DOHH2 (cell line): ENCODE measurements around the gene SV2C.
"Not testable (repeated sequence)": the region's sequence is repeated elsewhere in the genome, so short reads cannot be mapped to it uniquely, and the experiment has no call there.

Source experiments
- H3F3A ChIP-seq: fragments of 200-600 bp; sonication (generic), shearing (Covaris generic); 2 replicates; pipeline ENCODE4 v1.6.0; 2016; ENCODE audit warnings: antibody characterized with exemption, mild to moderate bottlenecking; ENCODE audit not compliant: control insufficient read depth, insufficient read depth
- H3K27ac ChIP-seq: fragments of 200-600 bp; sonication (generic); 2 replicates; pipeline ENCODE4 v1.5.1; 2014; ENCODE audit warnings: low read depth, mild to moderate bottlenecking, low read length, moderate library complexity
- H3K27me3 ChIP-seq: fragments of 200-600 bp; sonication (generic); 2 replicates; pipeline ENCODE4 v1.6.1; 2014; ENCODE audit warnings: mild to moderate bottlenecking, low read length, mixed read lengths; ENCODE audit not compliant: control insufficient read depth
- H3K36me3 ChIP-seq: fragments of 200-600 bp; sonication (generic); 2 replicates; pipeline ENCODE4 v1.6.1; 2014; ENCODE audit warnings: mild to moderate bottlenecking, low read length, moderate library complexity, mixed read lengths; ENCODE audit not compliant: control insufficient read depth
- H3K4me1 ChIP-seq: fragments of 200-600 bp; sonication (generic); 2 replicates; pipeline ENCODE4 v1.6.1; 2014; ENCODE audit warnings: mild to moderate bottlenecking, low read length, mixed read lengths; ENCODE audit not compliant: control insufficient read depth
- H3K4me2 ChIP-seq: fragments of 200-600 bp; sonication (generic); 2 replicates; pipeline ENCODE4 v1.6.0; 2014; ENCODE audit warnings: mild to moderate bottlenecking, low read length, moderate library complexity
- H3K4me3 ChIP-seq: fragments of 200-600 bp; sonication (generic); 2 replicates; pipeline ENCODE4 v1.5.1; 2014; ENCODE audit warnings: mild to moderate bottlenecking, low read length, mixed read lengths
- H3K79me2 ChIP-seq: fragments of 200-600 bp; sonication (generic); 2 replicates; pipeline ENCODE4 v1.6.1; 2014; ENCODE audit warnings: mild to moderate bottlenecking, low read length, mixed read lengths; ENCODE audit not compliant: control insufficient read depth
- H3K9me2 ChIP-seq: fragments of 200-600 bp; sonication (generic); replicated peaks from 2 replicates; pipeline ENCODE4 v1.6.1; 2014; ENCODE audit warnings: mild to moderate bottlenecking, low read length, mixed read lengths; ENCODE audit not compliant: control insufficient read depth
- H3K9me3 ChIP-seq: fragments of 200-600 bp; sonication (generic); 2 replicates; pipeline ENCODE4 v1.6.1; 2014; ENCODE audit warnings: antibody characterized with exemption, low read length, mixed read lengths; ENCODE audit not compliant: control insufficient read depth, insufficient read depth
- H4K20me1 ChIP-seq: fragments of 200-600 bp; sonication (generic); 2 replicates; pipeline ENCODE4 v1.6.0; 2014; ENCODE audit warnings: low read depth, mild to moderate bottlenecking, antibody characterized with exemption, low read length, moderate library complexity; ENCODE audit not compliant: control insufficient read depth, insufficient read depth
- EZH2phosphoT487 ChIP-seq: fragments of 200-600 bp; sonication (generic); IDR thresholded peaks from 2 replicates; pipeline ENCODE4 v1.6.1; 2017; ENCODE audit warnings: borderline replicate concordance, mild to moderate bottlenecking, antibody characterized with exemption, low read length, moderate library complexity, mixed read lengths
- TF ChIP-seq, protein P1 (sequence below): fragments of 200-600 bp; sonication (generic); IDR thresholded peaks from one replicate; pipeline ENCODE4 v1.5.1; 2014; ENCODE audit warnings: antibody characterized with exemption, mild to moderate bottlenecking, low read depth, low read length; ENCODE audit not compliant: poor library complexity, severe bottlenecking

Gene SV2C

GRCh38 chr5:76332611-76333205 lies 249.5 kb downstream of the SV2C start:
- no peaks in the 10 kb centered on the region for H3K27me3 ChIP-seq
- H3F3A ChIP-seq = no peaks in the 10 kb centered on the region
- no peaks in the 10 kb centered on the region for H3K79me2 ChIP-seq
- H3K4me1 ChIP-seq = peaks cover 16% of the 10 kb centered on the region
- TF ChIP-seq, protein P1, sequence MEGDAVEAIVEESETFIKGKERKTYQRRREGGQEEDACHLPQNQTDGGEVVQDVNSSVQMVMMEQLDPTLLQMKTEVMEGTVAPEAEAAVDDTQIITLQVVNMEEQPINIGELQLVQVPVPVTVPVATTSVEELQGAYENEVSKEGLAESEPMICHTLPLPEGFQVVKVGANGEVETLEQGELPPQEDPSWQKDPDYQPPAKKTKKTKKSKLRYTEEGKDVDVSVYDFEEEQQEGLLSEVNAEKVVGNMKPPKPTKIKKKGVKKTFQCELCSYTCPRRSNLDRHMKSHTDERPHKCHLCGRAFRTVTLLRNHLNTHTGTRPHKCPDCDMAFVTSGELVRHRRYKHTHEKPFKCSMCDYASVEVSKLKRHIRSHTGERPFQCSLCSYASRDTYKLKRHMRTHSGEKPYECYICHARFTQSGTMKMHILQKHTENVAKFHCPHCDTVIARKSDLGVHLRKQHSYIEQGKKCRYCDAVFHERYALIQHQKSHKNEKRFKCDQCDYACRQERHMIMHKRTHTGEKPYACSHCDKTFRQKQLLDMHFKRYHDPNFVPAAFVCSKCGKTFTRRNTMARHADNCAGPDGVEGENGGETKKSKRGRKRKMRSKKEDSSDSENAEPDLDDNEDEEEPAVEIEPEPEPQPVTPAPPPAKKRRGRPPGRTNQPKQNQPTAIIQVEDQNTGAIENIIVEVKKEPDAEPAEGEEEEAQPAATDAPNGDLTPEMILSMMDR = no peak
- no peak for TF ChIP-seq EZH2phosphoT487
- H4K20me1 ChIP-seq = no peaks in the 10 kb centered on the region
- H3K4me3 ChIP-seq = no peak overlapping the region
- no peak overlapping the region for H3K4me2 ChIP-seq
- no peaks in the 10 kb centered on the region; the same call in 1 of the 2 replicates for H3K9me3 ChIP-seq
- no peaks in the 10 kb centered on the region for H3K9me2 ChIP-seq
- H3K36me3 ChIP-seq = no peaks in the 10 kb centered on the region
- H3K27ac ChIP-seq = no peak overlapping the region

DNA sequence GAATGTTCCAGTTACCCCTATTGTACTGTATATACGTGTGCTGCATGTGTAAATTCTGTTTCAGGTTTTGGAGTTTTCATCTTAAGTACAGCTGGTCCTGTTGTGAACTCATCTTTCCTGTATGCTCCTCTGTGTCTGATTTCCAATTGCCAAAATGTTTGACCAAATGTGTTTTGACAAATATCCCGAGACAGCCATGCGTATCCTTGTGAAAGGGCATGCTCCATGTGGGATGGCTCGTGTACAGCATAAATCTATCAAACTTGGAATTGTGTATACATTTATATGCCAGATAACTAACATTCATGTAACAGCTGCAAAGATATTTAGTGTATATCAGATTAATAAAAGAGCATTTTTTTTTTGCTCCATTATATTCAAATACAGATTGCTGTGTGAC lies 250.4 kb downstream of the SV2C start:
- Histone ChIP-seq H3F3A (no peaks in the 10 kb centered on the region), H3K36me3 (no peaks in the 10 kb centered on the region), H4K20me1 (no peaks in the 10 kb centered on the region), H3K79me2 (no peaks in the 10 kb centered on the region), H3K9me2 (no peaks in the 10 kb centered on the region), H3K27me3 (no peaks in the 10 kb centered on the region), H3K4me3 (no peak overlapping the region), H3K4me2 (no peak overlapping the region), H3K9me3 (no peaks in the 10 kb centered on the region; the same call in 1 of the 2 replicates), H3K27ac (no peak overlapping the region), H3K4me1 (peaks cover 23% of the 10 kb centered on the region)
- no peak for TF ChIP-seq EZH2phosphoT487
- TF ChIP-seq, protein P1 = no peak

GRCh38 chr5:76334574-76334973 lies 251.4 kb downstream of the SV2C start:
- no peaks in the 10 kb centered on the region for H4K20me1 ChIP-seq
- no peaks in the 10 kb centered on the region; the same call in 1 of the 2 replicates for H3K9me3 ChIP-seq
- no peaks in the 10 kb centered on the region for H3K36me3 ChIP-seq
- TF ChIP-seq, protein P1 = no peak
- H3F3A ChIP-seq = no peaks in the 10 kb centered on the region
- H3K27ac ChIP-seq = no peak overlapping the region
- peaks cover 23% of the 10 kb centered on the region for H3K4me1 ChIP-seq
- H3K4me2 ChIP-seq = no peak overlapping the region
- no peaks in the 10 kb centered on the region for H3K79me2 ChIP-seq
- no peak overlapping the region for H3K4me3 ChIP-seq
- H3K9me2 ChIP-seq = no peaks in the 10 kb centered on the region
- no peaks in the 10 kb centered on the region for H3K27me3 ChIP-seq

- not testable (repeated sequence) for H4K20me1 ChIP-seq, H3F3A ChIP-seq
- H3K4me1 ChIP-seq = peaks cover 23% of the 10 kb centered on the region
These were observed 252.3 kb downstream of the SV2C start for GRCh38 chr5:76335451-76335850.

DNA sequence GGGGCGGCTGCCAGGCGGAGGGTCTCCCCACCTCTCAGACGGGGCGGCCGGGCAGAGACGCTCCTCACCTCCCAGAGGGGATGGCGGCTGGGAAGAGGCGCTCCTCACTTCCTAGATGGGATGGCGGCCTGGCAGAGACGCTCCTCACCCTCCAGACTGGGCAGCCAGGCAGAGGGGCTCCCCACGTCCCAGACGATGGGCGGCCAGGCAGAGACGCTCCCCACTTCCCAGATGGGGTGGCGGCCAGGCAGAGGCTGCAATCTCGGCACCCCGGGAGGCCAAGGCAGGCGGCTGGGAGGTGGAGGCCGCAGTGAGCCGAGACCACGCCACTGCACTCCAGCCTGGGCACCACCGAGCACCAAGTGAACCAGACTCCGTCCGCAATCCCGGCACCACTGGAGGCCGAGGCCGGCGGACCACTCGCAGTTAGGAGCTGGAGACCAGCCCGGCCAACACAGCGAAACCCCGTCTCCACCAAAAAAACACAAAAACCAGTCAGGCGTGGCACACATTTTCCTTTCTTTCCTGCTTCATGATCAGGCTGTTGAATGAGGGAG lies 253.1 kb downstream of the SV2C start:
- not testable (repeated sequence) for H3K27ac ChIP-seq, H3K27me3 ChIP-seq, H3K4me2 ChIP-seq, H3F3A ChIP-seq, H3K79me2 ChIP-seq, H3K36me3 ChIP-seq, H4K20me1 ChIP-seq, H3K4me3 ChIP-seq, H3K9me3 ChIP-seq, H3K9me2 ChIP-seq
- H3K4me1 ChIP-seq = peaks cover 23% of the 10 kb centered on the region

More at GRCh38 chr5:76335451-76335850, 252.3 kb downstream of the SV2C start:
- not testable (repeated sequence) for H3K27ac ChIP-seq, H3K27me3 ChIP-seq, H3K79me2 ChIP-seq, H3K9me3 ChIP-seq, H3K4me2 ChIP-seq, H3K9me2 ChIP-seq, H3K36me3 ChIP-seq, H3K4me3 ChIP-seq
